GM12878 (cell line): ENCODE results near the gene RTP5. TPM values are rescaled to one million over a fixed set of nuclear protein-coding genes. Genes with fewer than 3 reads are reported as not detected.

ENCODE experiments used
- ATAC-seq: fragments of 200-7000 bp; cut with Tn5 transposase; 3 replicates; pipeline ENCODE4 v1.9.1; 2020; ENCODE audit warnings: mild to moderate bottlenecking, moderate library complexity
- BruUV-seq: library from RNA; stranded (reverse); fragments of 400-500 nt; replicated peaks from 2 replicates; lab custom pipeline; 2021; lab: Mats Ljungman, UMichigan
- CTCF ChIA-PET: fragments of 300-600 bp; sonication (Branson Sonifier 250); formaldehyde crosslinking; extraction: SDS; loops from one replicate; lab custom pipeline; 2021; ENCODE audit warnings: inconsistent platforms; lab: Yijun Ruan, JAX
- POLR2A ChIA-PET: fragments of 350-600 bp; formaldehyde crosslinking; extraction: SDS; loops from one replicate; lab custom pipeline; 2021; ENCODE audit warnings: inconsistent platforms; lab: Charles Lee
- RAD21 ChIA-PET: fragments of 300-600 bp; sonication (Branson Sonifier 250); formaldehyde crosslinking; loops from one replicate; lab custom pipeline; 2023; ENCODE audit warnings: antibody characterized with exemption; ENCODE audit not compliant: unreplicated experiment; lab: Charles Lee
- SMC1A ChIA-PET: fragments of 300-600 bp; sonication (Branson Sonifier 250); formaldehyde crosslinking; loops from one replicate; lab custom pipeline; 2023; ENCODE audit not compliant: unreplicated experiment, uncharacterized antibody; lab: Charles Lee
- DNase-seq: peaks from one replicate; pipeline ENCODE4 v3.0.0-alpha.2; 2011; ENCODE audit warnings: low read depth, low spot score
- FAIRE-seq: peaks from 3 replicates; lab custom pipeline; 2011; peaks lifted over from hg19 to GRCh38; lab: Jason Lieb, UNC
- H2AFZ ChIP-seq: 2 replicates; pipeline ENCODE4 v1.6.0; 2011; ENCODE audit warnings: low read depth, low read length, control low read depth; ENCODE audit not compliant: control insufficient read depth
- H3K27ac ChIP-seq: 2 replicates; pipeline ENCODE4 v1.5.1; 2011; ENCODE audit warnings: control low read depth; ENCODE audit not compliant: control insufficient read depth, insufficient read depth
- H3K27me3 ChIP-seq, 2 experiments: replicated peaks in 1 of 2; 2 replicates each; pipeline versions ENCODE4 v1.6.0 to v1.6.1; 2011; ENCODE audit warnings: low read length in 1 of 2; ENCODE audit not compliant: control insufficient read depth in 2 of 2, insufficient read depth in 2 of 2
- H3K36me3 ChIP-seq, 2 experiments: 2 replicates each; pipeline ENCODE4 v1.5.1; 2011; ENCODE audit warnings: low read length in 1 of 2; ENCODE audit not compliant: control insufficient read depth in 2 of 2, insufficient read depth in 2 of 2
- H3K4me1 ChIP-seq: 2 replicates; pipeline ENCODE4 v1.6.1; 2011; ENCODE audit warnings: mild to moderate bottlenecking, low read length, moderate library complexity, mixed read lengths; ENCODE audit not compliant: control insufficient read depth, insufficient read depth
- H3K4me2 ChIP-seq: 2 replicates; pipeline ENCODE4 v1.6.0; 2011; ENCODE audit warnings: control low read depth; ENCODE audit not compliant: control insufficient read depth, insufficient read depth
- H3K4me3 ChIP-seq: fragments of 200-600 bp; sonication (generic); 2 replicates; pipeline ENCODE4 v1.5.1; 2016
- H3K79me2 ChIP-seq: 2 replicates; pipeline ENCODE4 v1.6.0; 2011; ENCODE audit warnings: low read length; ENCODE audit not compliant: control insufficient read depth, insufficient read depth
- H3K9ac ChIP-seq: 2 replicates; pipeline ENCODE4 v1.8.0; 2011; ENCODE audit warnings: low read length, control low read depth, mixed read lengths; ENCODE audit not compliant: control insufficient read depth, insufficient read depth
- H3K9me3 ChIP-seq: replicated peaks from 3 replicates; pipeline ENCODE4 v1.5.1; 2011; ENCODE audit warnings: mild to moderate bottlenecking, low read length; ENCODE audit not compliant: control insufficient read depth, insufficient read depth
- H4K20me1 ChIP-seq: 2 replicates; pipeline ENCODE4 v1.6.0; 2011; ENCODE audit not compliant: control insufficient read depth, insufficient read depth
- CHD4 ChIP-seq: fragments of 200-600 bp; sonication (generic); IDR thresholded peaks from 2 replicates; pipeline ENCODE4 v1.6.1; 2016; ENCODE audit warnings: mild to moderate bottlenecking
- CREB1 ChIP-seq: IDR thresholded peaks from 2 replicates; pipeline ENCODE4 v1.6.1; 2012; ENCODE audit warnings: low read depth, mild to moderate bottlenecking, inconsistent platforms
- MTA3 ChIP-seq: IDR thresholded peaks from 2 replicates; pipeline ENCODE4 v1.6.1; 2012; ENCODE audit warnings: low read length, inconsistent platforms, borderline replicate concordance
- NR2C1 ChIP-seq: fragments of 450-650 bp; IDR thresholded peaks from 2 replicates; pipeline ENCODE4 v1.6.1; 2017; ENCODE audit warnings: antibody characterized with exemption, mild to moderate bottlenecking, moderate library complexity
- RBBP5 ChIP-seq: fragments of 200-600 bp; sonication (generic); conservative IDR thresholded peaks from 2 replicates; pipeline ENCODE4 v1.6.1; 2016
- TCF12 ChIP-seq: IDR thresholded peaks from 2 replicates; pipeline ENCODE4 v1.6.1; 2011; ENCODE audit warnings: low read depth, mild to moderate bottlenecking, low read length
- ZNF687 ChIP-seq: fragments of 450-650 bp; IDR thresholded peaks from 2 replicates; pipeline ENCODE4 v1.6.1; 2017; ENCODE audit warnings: mild to moderate bottlenecking, moderate library complexity
- WGBS: methylation state at CpG from one replicate; pipeline ENCODE4 v1.1.6; 2016; ENCODE audit warnings: low lambda C conversion rate; ENCODE audit not compliant: insufficient replicate concordance, insufficient coverage; ENCODE audit errors: missing lambda C conversion rate; 5-methylcytosine and 5-hydroxymethylcytosine counted together
- in situ Hi-C: fragments of 300-500 bp; cut with MboI; formaldehyde crosslinking; loops from 9 replicates; pipeline ENCODE4 v1.14.3; 2018; ENCODE audit warnings: mixed read lengths
- intact Hi-C: fragments of 100-400 bp; cut with micrococcal nuclease; formaldehyde crosslinking; loops from one replicate; pipeline ENCODE4 v1.14.2; 2022; ENCODE audit not compliant: unreplicated experiment
- polyA plus RNA-seq, 11 experiments: library from polyadenylated mRNA; depleted of rRNA in 4 of 11; unstranded in 6 of 11; stranded (reverse) in 5 of 11; fragments of >200 nt; fragmentation: Nextera tagmentation in 4 of 11; fragmentation: Illumina TruSeq in 1 of 11; extraction: Ambion mirVana in 4 of 11; extraction: Trizol in 1 of 11; gene quantifications; 1 replicate in 1 of 11; 2 replicates in 10 of 11; pipeline versions ENCODE4 v1.2.1 to v1.2.3, GENCODE V29; 2011 to 2016; ENCODE audit warnings: inconsistent platforms in 2 of 11, missing spikeins in 2 of 11, low read depth in 1 of 11
- total RNA-seq, 4 experiments: library from RNA; depleted of rRNA in 3 of 4; stranded (reverse); fragments of >200 nt in 3 of 4; fragmentation: Illumina TruSeq in 1 of 4; extraction: Trizol in 1 of 4; gene quantifications; 2 replicates each; pipeline versions ENCODE4 v1.2.1 to v1.2.3, GENCODE V29; 2013 to 2021

The RTP5 gene
- total and polyA plus RNA-seq, 10 of the 15 experiments (the other 5 are each of a cell fraction or from before 2014, with no cell fraction given), result 0.05 TPM; not detected in 9

DNA sequence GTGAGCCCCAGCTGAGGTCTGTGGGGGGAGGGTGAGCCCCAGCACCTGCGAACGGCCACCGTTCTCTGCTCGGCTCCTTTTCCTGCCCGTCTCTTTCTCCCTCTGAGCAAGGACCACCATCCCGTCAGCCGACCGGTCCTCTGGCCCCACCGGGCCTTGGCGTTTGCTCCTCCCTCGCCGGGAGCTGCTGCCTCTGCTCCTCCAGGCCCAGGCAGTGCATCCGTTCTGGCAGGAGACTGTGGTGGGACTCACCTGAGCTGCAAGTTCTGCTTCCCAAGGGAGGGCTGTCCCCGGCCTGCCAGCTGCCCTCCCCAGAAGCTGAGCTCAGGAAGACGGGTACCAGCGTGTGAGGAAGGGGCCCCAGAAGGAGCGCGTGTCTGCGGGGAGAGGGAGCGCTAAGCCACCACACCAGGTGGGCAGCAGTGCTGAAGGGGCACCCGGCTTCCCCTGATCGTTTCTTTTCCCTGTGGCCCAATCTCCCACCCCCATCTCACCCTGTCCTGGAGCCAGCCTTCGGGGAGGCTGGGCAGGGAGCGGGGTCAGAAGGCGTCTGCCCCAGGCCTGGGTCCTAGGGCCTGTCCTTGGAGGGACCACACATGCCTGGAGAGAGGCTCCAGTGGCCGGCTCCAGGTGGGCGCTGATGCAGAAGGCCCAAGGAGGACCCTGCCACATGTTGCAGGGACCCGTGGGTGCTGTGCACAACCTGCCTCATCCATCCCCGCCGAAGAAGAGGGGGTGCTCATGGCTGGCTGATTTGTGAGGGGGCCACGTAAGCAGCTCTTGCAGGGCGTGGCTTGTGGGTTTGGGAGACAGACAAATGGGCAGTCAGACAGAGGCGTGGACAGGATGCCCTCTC, 2.5 kb upstream of the RTP5 start:
- CTCF ChIA-PET, result interaction anchor here (3.5 kb wide), 1 partner anchor 12 kb away, joined by 21 read pairs; no protein-coding TSS in a partner anchor
- POLR2A ChIA-PET, result interaction anchor here (0.7 kb wide), 1 partner anchor 14 kb away, joined by 3 read pairs; no protein-coding TSS in a partner anchor
- in situ Hi-C loops (no loop called here), intact Hi-C loops (no loop called here)
- TF ChIP-seq MTA3, result no peak
- no peak for TF ChIP-seq CREB1
- no peak for TF ChIP-seq RBBP5
- 0 out of 2 replicates have a peak, but pooled peaks have one; percentile 53 for TF ChIP-seq TCF12
- TF ChIP-seq CHD4, result no peak
- TF ChIP-seq ZNF687, result no peak
- TF ChIP-seq NR2C1, result no peak
- Histone ChIP-seq H3K27me3 (no peaks in the 10 kb centered on the region; a peak in 1 of 4 replicates), H3K4me3 (no peak overlapping the region), H3K9me3 (no peaks in the 10 kb centered on the region; the same call in 1 of the 3 replicates), H4K20me1 (peaks cover 3% of the 10 kb centered on the region; the same call in 1 of the 2 replicates), H3K36me3 (no peaks in the 10 kb centered on the region), H3K27ac (no peak overlapping the region), H2AFZ (no peak overlapping the region), H3K9ac (no peak overlapping the region), H3K4me2 (no peak overlapping the region), H3K4me1 (peaks cover 20% of the 10 kb centered on the region), H3K79me2 (no peaks in the 10 kb centered on the region)
- SMC1A ChIA-PET, result interaction anchor here (1.1 to 1.6 kb wide), 2 partner anchors 22 to 78 kb away, joined by 4 to 5 read pairs; no protein-coding TSS in a partner anchor
- WGBS, result 32% methylated on average over 32 of the region's 33 CpGs
- no TSS peak for BruUV-seq
- FAIRE-seq (no peak), ATAC-seq (peak; percentile 10), DNase-seq (no peak)
- RAD21 ChIA-PET, result interaction anchor here (1.2 to 2.1 kb wide), 4 partner anchors 12 to 133 kb away, joined by 3 to 5 read pairs (median 4); partner anchors contain the start of gene D2HGDH
